KG1 (cell line): ENCODE results near the gene CCDC85C.

ENCODE experiments used
- DNase-seq: peaks from one replicate; lab custom pipeline; 2025; lab: John Stamatoyannopoulos, UW

CCDC85C gene

DNA sequence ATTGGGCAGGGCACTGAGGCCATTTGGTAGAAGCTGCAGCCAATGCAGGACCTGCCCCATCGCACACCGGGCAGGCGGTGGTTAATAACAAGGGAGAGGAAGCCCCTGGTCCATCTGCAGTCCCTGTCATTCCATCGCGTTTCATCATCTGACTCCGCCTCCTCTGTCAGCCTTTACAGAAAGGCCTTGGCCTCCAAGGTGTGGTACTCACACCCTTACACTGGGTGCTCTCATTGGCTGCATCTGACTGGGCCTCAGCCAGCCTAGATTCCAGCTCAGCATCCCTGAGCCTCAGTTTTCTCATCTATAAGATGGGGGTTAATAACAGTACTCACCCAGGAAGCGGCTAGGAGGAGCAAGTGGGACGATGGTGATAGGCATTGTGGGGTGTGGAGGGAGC lies 26.2 kb upstream of the CCDC85C start:
- DNase-seq, result no peak

DNA sequence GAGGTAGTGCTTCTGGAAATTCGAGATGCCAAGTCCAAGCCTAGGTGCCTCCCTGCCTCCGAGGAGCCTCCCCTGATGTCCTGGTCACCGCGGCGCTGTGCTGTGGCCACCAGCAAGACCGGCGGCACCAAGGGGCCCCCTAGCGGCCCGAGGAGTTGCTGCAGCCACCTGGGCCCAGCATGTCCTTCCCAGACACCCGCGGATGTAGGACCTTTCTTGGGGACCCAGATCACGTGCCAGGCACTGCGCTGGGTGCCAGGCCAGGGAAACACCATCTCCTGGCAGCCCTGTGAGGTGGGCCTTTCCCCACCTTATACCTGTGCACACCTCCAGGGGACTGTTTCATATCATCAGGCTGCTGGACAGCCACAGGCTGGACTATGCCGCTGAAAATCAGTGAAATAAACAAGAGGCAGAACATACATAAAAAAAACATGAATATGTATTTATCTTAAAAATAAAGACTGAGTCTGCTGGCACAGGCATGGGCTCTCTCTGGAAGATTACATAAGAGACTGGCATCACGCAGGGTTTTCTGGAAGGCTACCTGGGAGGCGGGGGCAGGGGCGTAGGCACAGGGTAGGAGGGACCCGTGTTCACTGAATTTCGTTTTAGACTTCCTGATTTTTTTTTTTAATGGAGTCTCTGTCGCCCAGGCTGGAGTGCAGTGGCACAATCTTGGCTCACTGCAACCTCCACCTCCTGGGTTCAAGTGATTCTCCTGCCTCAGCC lies 25.0 kb upstream of the CCDC85C start:
- DNase-seq, result no peak

DNA sequence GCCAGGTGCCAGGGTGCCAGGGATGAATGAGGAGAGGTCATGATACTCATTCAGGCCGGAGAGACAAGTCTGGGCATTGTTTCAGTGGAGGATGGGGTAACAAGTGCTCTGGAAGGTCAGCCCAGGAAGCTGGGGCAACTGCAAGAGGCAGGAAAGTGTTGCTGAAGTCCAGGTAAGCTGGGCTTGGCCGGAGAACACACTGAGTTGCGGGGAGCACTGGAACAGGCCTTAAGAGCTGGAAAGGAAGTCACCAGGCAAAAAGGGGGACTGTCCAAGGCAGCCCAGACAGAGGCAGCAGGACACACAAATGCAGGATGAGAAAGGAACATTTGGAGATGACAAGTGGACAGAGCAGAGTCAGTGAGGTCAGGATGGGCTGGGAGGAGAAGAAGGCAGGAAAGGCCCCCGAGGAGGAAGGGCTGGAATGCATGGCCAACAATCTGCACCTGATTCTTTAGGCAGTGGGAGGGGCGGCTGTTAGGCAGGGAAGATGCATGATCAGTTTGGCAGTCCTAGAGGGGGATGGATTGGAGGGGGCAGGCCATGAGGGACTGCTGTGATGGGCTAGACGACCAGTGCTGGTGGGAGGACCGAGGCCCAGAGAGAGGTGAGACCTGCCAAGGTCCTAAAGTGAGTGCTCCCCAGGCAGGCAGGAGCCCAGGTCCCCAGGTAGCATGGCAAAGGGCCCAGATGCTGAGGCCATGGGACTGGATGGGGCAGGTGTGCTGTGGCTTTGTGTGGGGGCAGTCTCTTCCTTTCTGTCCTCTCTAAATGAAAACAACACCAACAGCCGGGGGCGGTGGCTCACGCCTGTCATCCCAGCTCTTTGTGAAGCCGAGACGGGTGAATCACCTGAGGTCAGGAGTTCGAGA lies 23.7 kb upstream of the CCDC85C start:
- DNase-seq, result no peak

DNA sequence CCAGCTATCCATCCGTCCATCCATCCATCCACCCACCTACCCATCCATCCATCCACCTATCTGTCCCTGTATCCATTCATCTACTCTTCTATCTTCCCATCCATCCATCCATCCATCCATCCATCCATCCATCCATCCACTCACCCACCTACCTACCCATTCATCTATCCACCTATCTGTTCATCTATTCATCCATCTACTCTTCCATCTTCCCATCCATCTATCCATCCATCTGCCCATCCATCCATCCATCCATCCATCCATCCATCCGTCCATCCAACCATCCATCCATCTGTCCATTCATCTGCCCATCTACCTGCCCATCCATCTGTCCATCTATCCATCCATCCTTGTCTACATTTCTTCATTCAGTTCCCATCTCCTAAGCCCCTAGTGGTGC lies 23.1 kb upstream of the CCDC85C start:
- no peak for DNase-seq

DNA sequence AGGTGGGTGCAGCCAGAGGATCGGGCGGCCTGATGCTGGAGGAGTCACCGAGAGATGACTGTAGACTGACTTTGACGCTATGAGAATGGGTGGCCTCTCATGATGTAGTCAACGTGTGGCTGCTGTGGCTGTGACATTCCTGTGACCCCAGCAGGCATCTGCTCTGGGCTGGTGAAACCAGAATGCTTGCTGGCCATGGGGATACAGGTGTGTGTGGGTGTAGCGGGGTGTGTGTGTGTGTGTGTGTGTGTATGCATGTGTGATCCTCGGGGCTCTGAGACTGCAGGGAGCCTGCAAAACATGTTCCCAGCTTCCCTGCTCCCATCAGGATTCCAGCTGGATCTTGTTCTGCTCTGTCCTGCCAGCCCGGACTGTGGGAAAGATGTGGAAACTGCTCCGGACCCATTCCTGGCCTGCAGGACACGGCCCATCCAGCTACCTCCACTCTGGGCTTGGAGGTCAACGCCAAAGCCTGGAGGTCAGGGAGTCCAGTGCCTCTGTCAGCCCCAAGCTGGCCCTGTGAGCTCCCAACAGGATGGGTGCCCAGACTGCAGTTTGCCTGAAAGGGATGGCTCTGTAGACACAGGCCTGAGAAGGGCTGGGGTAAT lies 22.1 kb upstream of the CCDC85C start:
- no peak for DNase-seq

DNA sequence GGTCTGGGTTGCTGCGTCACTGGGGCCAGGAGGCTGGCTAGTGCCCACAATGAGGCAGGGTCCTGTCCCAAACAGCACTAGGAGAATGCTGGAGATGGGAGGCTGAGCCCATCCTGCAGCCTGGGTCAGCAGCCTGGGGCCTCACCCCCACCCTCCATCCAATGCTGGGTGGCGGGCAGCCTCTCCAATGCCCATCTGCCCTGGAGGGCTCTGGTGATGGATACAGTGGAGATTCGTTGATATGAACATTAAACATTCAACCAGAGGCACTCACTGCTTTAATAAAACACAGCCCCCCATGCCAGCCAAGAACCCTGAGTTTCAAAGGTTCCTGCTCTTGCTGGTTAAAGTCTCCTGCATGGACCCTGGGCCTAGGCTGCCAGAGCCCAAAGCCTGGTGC lies 21.5 kb upstream of the CCDC85C start:
- DNase-seq, result no peak

DNA sequence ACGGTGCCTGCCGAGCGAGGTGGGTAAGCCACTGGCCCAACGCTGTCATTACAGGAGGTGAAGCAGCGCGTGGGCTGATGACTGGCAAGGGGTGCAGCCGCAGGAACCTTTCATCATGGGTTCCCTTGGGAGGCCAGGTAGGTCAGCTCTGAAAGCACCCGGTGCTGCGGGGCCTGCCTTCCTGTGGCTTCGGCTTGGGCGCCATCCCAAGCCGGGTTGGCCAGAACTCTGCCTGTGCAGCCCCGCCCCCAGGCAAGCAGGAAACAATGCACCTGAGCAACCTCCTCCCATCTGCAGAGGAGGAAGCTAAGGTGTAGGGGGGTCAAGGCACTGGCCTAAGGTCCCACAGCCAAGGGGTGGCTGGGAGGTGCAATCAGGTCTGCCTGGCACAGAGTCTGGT lies 21.0 kb upstream of the CCDC85C start:
- no peak for DNase-seq

DNA sequence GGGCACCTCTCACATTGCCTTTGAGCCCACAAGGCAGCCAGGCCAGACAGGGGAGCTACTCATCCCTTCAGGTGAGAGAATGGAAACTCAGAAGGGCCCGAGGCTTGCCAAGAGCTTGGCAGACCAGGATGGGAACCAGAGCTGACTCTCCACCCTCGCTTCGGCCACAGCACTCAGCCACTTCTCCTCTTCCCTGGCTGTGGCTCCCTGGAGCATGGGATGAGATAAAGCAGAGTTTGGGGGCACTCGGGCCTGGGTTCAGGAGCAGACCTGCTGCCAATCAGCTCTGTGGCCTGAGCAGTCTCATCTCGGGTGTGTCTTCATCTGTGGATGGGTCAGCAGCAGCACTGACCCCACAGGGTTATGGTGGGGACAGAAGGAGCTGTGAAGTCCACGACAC lies 20.0 kb upstream of the CCDC85C start:
- no peak for DNase-seq

DNA sequence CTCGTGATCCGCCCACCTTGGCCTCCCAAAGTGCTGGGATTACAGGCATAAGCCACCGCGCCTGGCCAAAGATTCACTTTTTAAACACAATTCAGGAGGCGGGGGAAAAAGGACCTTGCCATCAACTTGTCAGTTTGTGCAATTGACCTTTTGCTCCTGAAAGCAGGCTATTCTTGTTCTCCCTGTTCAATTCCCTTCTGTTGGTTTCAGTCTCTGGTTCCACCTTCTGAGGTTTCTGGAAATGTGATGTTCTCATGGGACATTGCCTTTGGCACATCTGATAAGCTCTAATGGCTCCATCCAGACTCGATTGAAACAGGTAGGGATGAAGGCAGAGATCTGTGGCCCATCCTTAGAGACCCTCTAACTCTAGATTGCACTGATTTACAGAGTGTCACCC lies 17.9 kb upstream of the CCDC85C start:
- DNase-seq, result no peak

DNA sequence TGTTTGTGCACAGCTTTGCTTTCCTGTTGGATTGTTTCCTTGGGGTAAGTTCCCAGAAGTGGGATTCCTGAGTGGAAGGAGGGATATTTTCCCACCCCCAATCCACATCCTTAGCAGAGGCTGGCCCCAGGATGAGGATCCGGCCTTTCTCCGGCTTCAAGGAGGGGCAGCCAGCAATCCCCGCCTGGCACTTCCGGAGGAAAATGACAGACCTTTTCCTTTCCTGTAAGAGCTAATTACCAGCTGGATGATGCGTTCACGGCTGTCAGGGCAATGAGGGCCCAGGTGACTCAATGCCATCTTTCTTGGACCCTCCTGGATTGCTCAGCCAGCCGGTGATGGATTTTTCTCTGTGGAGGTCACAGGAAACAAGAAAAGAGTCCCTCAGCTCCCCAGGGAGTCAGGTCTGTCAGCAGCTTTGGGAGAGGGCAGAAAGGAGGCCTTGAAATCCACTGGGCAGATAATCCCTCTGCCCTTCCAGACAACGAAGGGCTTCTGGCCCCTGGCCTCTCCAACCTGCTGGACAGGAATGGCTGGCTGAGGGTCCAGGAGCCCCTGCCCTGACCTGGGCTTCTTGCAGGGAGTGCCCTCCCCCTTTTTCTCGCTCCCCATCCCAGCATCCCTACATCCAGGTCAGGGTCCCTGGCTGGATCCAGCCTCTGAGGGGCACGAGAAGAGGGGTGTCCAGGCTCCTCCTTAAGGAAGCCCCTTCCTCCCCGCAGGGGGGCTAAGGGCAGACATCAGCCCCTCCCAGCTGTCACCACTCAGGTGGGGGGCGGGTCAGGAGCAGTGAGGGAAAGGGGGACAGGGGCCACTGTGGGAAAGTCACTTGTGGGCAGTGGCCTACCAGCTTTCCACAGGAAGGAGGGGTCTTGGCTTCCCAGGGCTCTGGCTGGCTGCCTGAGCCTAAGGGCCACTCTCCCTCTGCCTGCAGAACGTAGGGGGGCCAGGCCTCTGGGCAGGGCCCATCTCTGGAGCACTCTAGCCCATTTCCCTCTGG lies 16.1 kb upstream of the CCDC85C start:
- DNase-seq, result no peak

DNA sequence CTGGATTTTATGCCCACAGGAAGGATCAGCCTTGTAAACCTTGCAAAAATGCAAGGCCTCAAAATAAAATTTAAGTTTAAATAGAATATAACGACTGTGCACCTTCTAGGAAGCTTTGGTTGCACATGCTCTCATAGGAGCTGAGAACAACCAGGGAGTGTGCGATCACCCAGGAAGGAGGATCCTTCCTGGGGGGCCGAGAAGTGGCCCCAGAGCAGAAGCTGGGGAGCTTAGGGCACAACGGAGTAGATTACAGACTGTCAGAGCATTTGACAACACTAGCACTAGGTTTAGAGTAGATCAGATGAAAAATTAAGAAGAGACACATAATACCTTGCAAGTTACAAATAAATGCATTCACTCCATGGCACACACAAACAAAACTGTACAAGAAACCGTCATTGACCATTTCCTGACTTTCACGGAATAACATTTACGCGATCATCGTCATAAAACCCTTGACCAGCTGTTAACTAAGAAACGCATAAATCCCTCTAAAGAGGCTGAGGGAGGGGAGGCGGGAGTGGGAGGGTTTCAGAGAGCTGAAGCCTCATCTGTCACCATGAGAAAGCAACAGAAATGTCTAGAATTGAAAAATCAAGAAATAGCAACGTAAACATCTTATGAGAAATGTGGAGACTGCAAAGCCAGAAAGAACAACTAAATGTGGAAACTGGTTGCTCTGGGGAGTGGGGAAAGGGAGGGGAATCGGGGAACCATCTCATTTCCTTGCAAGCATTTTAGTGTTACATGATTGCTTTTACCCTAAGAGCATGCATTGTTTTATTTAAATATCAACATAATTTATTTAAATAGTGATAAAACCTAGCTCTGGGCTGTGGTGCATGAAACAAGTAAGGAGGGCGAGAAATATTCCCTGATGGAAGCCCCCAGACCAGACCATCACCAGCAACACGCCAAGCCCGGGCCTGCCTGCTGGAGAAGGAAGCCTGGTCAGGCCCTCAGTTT lies 13.1 kb upstream of the CCDC85C start:
- DNase-seq, result no peak

DNA sequence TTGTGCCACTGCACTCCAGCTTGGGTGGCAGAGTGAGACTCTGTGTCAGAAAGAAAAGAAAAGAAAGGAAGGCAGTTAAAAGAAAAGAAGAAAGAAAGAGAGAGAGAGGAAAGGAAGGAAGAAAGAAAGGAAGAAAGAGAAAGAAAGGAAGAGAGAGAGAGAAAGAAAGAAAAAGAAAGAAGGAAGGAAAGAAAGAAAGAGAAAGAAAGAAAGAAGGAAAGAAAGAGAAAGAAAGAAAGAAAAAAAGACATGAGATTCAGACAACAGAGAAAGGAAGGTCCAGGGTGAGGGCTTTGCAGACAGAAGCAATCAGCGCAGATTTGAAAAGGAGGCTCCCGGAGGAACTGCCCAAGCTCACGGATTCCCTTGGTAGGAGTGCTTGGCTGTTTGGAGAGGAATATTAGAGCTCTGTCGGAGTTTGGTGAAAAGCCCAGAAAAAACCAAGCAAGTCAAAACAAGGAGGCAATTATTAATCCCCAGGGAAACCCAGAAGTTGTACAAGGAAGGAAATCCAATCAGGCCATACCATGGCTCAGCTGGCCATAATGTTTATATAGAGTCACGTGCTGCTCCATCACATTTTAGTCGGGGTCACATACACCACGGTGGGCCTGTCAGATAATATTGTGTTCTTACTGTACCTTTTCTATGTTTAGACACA lies 11.6 kb upstream of the CCDC85C start:
- no peak for DNase-seq

DNA sequence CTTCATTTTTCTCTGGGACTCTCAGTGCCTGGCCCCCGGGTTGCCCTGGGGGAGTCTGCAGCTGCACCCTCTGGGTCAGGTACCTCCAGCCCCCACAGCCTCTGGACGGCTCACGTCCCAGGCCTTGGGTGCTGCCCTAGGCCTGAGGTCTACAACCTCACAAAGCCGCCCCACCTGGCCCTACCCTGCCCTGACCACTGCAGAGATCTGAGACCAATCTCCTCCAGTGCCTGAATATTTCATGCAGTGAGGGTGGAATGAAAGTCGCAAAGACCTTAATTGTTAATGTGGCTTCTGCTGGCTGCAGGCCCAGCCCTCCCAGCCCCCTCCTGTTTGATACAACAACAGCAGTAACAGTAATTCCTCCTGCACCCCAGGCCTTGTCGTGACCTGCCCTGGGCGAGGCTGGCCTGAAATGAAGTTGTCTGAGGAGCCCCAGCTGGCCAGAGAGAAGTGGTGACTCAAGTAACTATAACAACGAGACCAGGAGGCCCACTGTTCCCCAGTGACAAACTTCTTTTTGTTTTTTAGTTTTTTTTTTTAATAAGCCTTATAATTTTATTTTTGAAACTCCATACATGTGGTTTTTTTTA lies 8.8 kb upstream of the CCDC85C start:
- DNase-seq, result no peak

DNA sequence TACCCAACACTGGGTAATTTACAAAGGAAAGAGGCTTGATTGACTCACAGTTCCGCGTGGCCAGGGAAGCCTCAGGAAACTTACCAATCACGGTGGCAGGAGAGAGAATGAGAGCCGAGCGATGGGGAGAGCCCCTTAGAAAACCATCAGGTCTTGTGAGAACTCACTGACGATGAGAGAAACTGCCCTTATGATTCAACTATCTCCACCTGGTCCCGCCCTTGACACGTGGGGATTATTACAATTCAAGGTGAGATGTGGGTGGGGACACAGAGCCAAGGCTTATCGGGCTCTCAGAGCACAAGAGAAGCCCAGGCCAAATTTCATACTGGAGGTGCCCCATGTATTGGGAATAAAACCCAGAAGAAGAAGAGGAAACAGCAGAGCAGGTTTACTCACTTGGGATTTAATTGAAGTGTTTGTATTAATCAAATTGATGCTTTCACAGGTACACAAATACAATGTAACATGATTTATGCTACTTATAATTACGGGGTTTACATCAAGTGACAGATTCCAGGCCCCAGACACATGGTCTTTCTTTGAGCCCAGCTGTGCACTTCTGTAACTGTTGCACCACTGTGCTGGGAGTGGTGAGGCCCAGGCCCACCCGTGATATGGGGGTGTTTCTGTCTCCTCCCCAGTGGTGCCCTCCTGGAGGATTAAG lies 8.2 kb upstream of the CCDC85C start:
- DNase-seq, result no peak

DNA sequence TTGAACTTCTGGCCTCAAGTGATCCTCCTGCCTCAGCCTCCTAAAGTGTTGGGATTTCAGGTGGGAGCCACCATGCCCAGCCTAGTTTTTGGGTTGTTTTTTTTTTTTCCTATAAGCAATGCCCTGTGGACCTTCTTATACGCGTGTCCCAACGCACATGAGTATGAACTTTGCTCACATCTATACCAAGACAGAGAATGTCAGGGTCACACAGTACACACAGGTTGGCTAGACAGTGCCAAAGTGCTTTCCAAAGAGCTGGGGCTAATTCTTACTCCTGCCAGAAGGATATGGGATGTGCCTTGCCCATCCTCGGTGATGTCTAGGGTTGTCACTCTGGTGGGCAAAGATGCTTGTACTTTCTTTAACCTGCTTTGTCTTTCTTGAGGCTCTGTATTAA lies 7.6 kb upstream of the CCDC85C start:
- DNase-seq, result no peak

DNA sequence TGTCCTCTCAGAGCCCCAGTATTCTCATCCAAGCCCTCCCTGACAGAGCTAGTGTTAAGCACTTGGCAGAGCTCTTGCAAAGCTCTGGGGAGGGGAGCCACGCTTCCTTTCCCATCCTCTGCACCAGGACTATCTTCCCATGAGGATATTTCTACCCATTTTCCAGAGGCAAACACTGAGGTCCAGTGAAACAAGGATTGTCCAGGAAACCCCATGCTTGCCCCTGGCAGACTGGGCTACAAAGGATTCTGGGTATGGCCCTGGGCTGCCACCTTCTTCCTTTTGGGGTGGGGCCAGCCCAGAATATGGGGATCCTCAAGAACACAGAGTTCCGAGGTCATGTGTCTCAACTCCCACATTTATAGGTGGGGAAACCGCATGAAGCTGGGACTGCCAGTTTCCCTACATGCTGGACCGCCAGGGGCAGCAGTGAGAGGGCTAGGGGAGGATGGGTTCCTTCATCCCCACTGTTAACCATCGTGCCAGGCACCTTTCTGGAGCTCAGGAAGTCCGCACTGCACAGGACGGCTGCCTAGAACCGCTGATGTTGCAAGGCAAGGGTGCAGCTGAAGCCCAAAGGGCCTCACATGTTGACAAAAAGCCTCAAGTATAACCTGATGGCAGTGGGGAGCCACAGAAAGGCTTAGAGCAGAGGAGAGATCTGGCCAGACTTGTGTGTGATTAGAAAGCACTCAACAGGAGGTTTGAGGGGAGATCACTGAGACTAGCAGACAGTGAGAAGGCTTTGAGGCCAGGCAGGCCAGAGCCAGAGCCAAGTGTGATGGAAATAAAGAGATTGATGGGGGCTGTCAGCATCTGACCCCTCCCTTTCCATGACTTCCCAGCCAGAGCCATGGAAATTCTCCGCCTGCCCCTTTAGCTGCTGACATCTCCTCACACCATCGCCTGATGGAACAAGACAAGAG lies 5.5 kb upstream of the CCDC85C start:
- DNase-seq, result no peak

DNA sequence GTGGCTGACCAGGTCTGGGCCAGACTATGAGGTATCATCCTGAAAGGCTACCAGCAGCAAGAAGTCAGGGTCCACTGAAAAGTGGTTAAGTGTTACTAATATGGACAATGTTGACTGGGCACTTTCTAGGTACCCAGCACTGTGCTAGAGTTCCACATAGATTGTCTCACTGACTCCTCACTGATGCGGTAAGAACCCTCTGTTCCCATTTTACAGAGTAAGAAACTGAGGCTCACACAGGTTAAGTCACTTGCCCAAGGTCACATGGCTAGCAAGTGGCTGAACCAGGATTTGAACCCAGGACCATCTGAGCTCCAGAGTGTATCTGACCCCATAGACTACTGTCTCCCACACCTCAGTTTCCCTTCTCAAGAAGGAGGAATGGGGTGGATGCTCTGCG lies 4.6 kb upstream of the CCDC85C start:
- DNase-seq, result no peak

DNA sequence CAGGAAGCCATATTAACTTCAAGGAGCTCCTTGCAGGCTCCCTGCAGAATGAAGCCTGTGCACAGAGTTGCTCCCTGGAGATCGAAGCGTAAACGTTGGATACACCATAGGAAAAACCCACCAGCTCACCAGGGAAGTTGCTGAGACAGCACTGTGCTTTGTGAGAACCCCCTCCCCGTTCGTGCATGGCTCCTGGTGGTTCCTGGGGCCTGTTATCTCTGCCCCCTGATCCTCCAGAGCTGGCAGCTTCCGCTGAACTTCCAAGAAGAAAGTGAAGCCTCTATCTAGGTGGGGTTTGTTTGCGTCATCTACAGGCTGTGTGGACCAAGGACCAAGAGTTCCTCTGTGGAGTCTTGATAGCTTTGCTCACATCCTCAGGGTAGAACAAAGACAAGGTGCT lies 2.4 kb upstream of the CCDC85C start:
- no peak for DNase-seq
